Spleen (tissue), 11 donors: Measurements from ENCODE around the gene OTULIN. TPM values are rescaled to one million over a fixed set of nuclear protein-coding genes. Genes with fewer than 3 reads are reported as not detected.

ENCODE experiments used
- DNase-seq: peaks from one replicate; pipeline ENCODE4 v3.0.0-alpha.2; 2020
- H3K27ac ChIP-seq, 8 donors: fragments of 200-600 bp; sonication (generic) in 7 of 8; 1 replicate in 4 of 8; 2 replicates in 4 of 8; pipeline versions ENCODE4 v1.5.0 to v1.8.0; 2016 to 2021; ENCODE audit warnings: inconsistent platforms in 4 of 8, mild to moderate bottlenecking in 4 of 8, moderate library complexity in 1 of 8
- H3K27me3 ChIP-seq, 7 donors: fragments of 200-600 bp; sonication (generic) in 6 of 7; replicated peaks in 1 of 7; 1 replicate in 4 of 7; 2 replicates in 3 of 7; pipeline versions ENCODE4 v1.5.0 to v1.8.0; 2016 to 2021; ENCODE audit warnings: inconsistent platforms in 3 of 7, mild to moderate bottlenecking in 1 of 7
- H3K36me3 ChIP-seq, 6 donors: fragments of 200-600 bp; sonication (generic) in 5 of 6; 1 replicate in 4 of 6; 2 replicates in 2 of 6; pipeline versions ENCODE4 v1.5.0 to v1.8.0; 2016 to 2021; ENCODE audit warnings: inconsistent platforms in 2 of 6
- H3K4me1 ChIP-seq, 6 donors: fragments of 200-600 bp; sonication (generic) in 5 of 6; 1 replicate in 3 of 6; 2 replicates in 3 of 6; pipeline versions ENCODE4 v1.5.0 to v1.8.0; 2016 to 2021; ENCODE audit warnings: inconsistent platforms in 3 of 6
- H3K4me3 ChIP-seq, 8 donors: fragments of 200-600 bp; sonication (generic) in 7 of 8; 1 replicate in 4 of 8; 2 replicates in 4 of 8; pipeline versions ENCODE4 v1.5.0 to v1.8.0; 2016 to 2021; ENCODE audit warnings: inconsistent platforms in 4 of 8, mild to moderate bottlenecking in 4 of 8, moderate library complexity in 2 of 8
- H3K9me3 ChIP-seq, 8 donors: fragments of 200-600 bp; sonication (generic) in 7 of 8; 1 replicate in 4 of 8; 2 replicates in 4 of 8; pipeline versions ENCODE4 v1.5.0 to v1.8.0; 2016 to 2021; ENCODE audit warnings: inconsistent platforms in 4 of 8
- POLR2A ChIP-seq, 3 donors: fragments of 450-650 bp; IDR thresholded peaks; one replicate each; pipeline ENCODE4 v1.5.1; 2017; ENCODE audit warnings: antibody characterized with exemption in 3 of 3, mild to moderate bottlenecking in 1 of 3
- POLR2AphosphoS5 ChIP-seq, 3 donors: sonication (generic); formaldehyde crosslinking; IDR thresholded peaks; one replicate each; pipeline ENCODE4 v1.5.1; 2017; ENCODE audit warnings: antibody characterized with exemption in 3 of 3
- WGBS, 5 donors: extraction: QIAGEN DNeasy Blood & Tissue Kit in 3 of 5; methylation state at CpG; one replicate each; pipeline versions ENCODE4 v1.1.5 to v1.1.7; 2013 to 2018; 5-methylcytosine and 5-hydroxymethylcytosine counted together
- intact Hi-C: fragments of 100-400 bp; cut with DNase I; formaldehyde crosslinking; loops from one replicate; pipeline ENCODE4 v1.15.0; 2023; ENCODE audit warnings: low total_unique reads
- polyA plus RNA-seq, 3 donors: library from polyadenylated mRNA; stranded (reverse); fragments of 200-250 nt; gene quantifications; one replicate each; pipeline ENCODE4 v1.2.1, GENCODE V29; 2013
- total RNA-seq, 7 donors: library from RNA; depleted of rRNA in 3 of 7; stranded (reverse); fragments of >200 nt in 3 of 7; fragmentation: NEBNext Ultra II Directional in 4 of 7; extraction: Animal tissue kit (Norgen Biotek cat#: 25700) in 4 of 7; gene quantifications; one replicate each; pipeline versions ENCODE4 v1.1.0 to v1.2.1, GENCODE V29; 2016 to 2021
- TF ChIP-seq, protein P1 (sequence below), 11 experiments: fragments of 200-600 bp in 7 of 11; fragments of 450-650 bp in 4 of 11; sonication (generic) in 4 of 11; IDR thresholded peaks in 8 of 11; conservative IDR thresholded peaks in 3 of 11; 1 replicate in 7 of 11; 2 replicates in 4 of 11; pipeline versions ENCODE4 v1.4.0 to v1.8.0; 2016 to 2021; ENCODE audit warnings: antibody characterized with exemption in 11 of 11, inconsistent platforms in 4 of 11, mild to moderate bottlenecking in 1 of 11
- donor health status: healthy with polysubstance abuse.
- donor health status: DM: no; HTN: no; CAD: no; lungs with moderate emphysema.
- donor health status: DM: no; HTN: no; CAD: no.
- donor health status: Bipolar disorder and iron deficiency.
- donor health status: healthy.
- donor health status: DM: no; HTN: no; CAD: no.
- donor health status: DM: yes; HTN: yes; CAD: no.

Gene OTULIN
- total and polyA plus RNA-seq, 10 donors: 2.7 to 53.7 (median 35.9) TPM

DNA sequence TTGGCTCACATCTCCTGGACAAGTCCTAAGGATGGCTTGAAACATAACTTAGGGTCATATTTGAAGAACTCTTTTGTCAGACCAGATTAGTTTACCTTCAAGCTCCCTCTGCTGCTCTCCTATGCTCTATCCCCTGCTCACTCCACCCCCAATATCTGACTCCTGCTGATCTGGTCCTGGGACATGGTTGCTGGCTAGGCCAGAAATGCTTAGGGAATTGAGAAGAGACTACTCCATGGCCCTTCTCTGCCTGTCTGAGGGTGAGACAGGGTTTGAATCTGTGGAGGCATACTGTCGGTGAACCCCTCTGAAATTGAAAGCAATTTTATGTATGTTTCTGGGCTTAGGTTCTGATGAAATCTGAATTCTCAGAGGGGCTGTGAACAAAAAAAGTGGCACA is 3.3 kb downstream of the OTULIN start:
- H3K9me3 ChIP-seq: no peaks in the 10 kb centered on the region
- 50 to 86% (median 76%) methylated on average over 1 of the region's 1 CpG for WGBS, 5 donors
- intact Hi-C loops: no loop called here
- H3K4me3 ChIP-seq: peak overlapping the region in 1 of 8 donors; percentile 92
- H3K4me1 ChIP-seq: peaks cover 58 to 94% (median 90%) of the 10 kb centered on the region in 6 donors
- H3K27me3 ChIP-seq: no peaks in the 10 kb centered on the region
- TF ChIP-seq POLR2A (IDR thresholded peaks at IDR 0.05) (no peak), POLR2AphosphoS5 (IDR thresholded peaks at IDR 0.05) (no peak)
- TF ChIP-seq, protein P1, sequence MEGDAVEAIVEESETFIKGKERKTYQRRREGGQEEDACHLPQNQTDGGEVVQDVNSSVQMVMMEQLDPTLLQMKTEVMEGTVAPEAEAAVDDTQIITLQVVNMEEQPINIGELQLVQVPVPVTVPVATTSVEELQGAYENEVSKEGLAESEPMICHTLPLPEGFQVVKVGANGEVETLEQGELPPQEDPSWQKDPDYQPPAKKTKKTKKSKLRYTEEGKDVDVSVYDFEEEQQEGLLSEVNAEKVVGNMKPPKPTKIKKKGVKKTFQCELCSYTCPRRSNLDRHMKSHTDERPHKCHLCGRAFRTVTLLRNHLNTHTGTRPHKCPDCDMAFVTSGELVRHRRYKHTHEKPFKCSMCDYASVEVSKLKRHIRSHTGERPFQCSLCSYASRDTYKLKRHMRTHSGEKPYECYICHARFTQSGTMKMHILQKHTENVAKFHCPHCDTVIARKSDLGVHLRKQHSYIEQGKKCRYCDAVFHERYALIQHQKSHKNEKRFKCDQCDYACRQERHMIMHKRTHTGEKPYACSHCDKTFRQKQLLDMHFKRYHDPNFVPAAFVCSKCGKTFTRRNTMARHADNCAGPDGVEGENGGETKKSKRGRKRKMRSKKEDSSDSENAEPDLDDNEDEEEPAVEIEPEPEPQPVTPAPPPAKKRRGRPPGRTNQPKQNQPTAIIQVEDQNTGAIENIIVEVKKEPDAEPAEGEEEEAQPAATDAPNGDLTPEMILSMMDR (IDR thresholded peaks at IDR 0.05 in 8 of 11, conservative IDR thresholded peaks at IDR 0.05 in 3 of 11): no peak
- no peak for DNase-seq
- H3K27ac ChIP-seq: peak overlapping the region in 5 of 8 donors; percentile 7 to 97 (median 60)
- H3K36me3 ChIP-seq: peaks cover 0 to 6% (median 0%) of the 10 kb centered on the region in 6 donors

DNA sequence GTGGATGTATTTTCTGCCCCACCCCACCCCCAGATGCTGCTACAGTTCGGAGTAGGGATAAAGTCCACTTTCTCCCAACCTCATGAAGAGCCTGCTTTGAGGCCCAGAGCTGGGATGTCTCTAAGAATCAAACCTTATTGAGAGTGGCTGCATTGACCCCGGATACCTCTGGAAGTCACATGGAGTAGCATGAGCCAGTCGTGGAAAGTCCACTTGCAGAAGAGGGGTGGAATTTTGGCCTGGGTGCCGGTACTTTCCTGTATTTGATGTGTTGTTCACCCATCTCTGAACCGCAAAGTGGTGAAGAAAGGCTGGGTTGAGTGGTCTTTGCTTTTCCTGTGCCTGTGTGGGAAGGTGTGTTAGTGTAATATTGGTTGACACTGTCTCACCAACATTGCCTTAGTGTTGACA is 3.7 kb downstream of the OTULIN start:
- intact Hi-C loops: no loop called here
- DNase-seq: no peak
- H3K4me1 ChIP-seq: peaks cover 57 to 93% (median 91%) of the 10 kb centered on the region in 6 donors
- H3K9me3 ChIP-seq: no peaks in the 10 kb centered on the region
- no peaks in the 10 kb centered on the region for H3K27me3 ChIP-seq
- peak overlapping the region in 1 of 8 donors; percentile 92 for H3K4me3 ChIP-seq
- WGBS, 5 donors: 58 to 80% (median 73%) methylated on average over 5 of the region's 5 CpGs
- peak overlapping the region in 4 of 8 donors; percentile 7 to 97 (median 78) for H3K27ac ChIP-seq
- TF ChIP-seq POLR2AphosphoS5 (IDR thresholded peaks at IDR 0.05): no peak
- no peak for TF ChIP-seq POLR2A (IDR thresholded peaks at IDR 0.05)
- TF ChIP-seq, protein P1 (IDR thresholded peaks at IDR 0.05 in 8 of 11, conservative IDR thresholded peaks at IDR 0.05 in 3 of 11): no peak
- peaks cover 0 to 6% (median 0%) of the 10 kb centered on the region in 6 donors for H3K36me3 ChIP-seq

DNA sequence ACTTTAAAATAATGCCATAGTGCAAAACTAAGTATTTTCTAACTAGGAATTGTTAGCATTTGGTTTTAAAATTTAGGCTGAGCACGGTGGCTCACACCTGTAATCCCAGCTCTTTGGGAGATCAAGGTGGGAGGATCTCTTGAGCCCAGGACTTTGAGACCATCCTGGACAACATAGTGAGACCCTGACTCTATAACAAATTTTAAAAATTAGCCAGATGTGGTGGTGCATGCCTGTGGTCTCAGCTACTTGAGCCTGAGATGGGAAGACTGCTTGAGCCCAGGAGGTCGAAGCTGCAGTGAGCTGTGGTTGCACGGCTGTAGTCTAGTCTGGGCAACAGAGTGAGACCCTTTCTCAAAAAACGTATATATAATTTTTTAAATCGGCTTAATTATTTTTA is 4.9 kb downstream of the OTULIN start:
- WGBS, 5 donors: 79 to 88% (median 83%) methylated on average over 5 of the region's 5 CpGs
- intact Hi-C loops: no loop called here
- Histone ChIP-seq H3K9me3 (no peaks in the 10 kb centered on the region), H3K27me3 (no peaks in the 10 kb centered on the region), H3K4me3 (no peak overlapping the region), H3K36me3 (peaks cover 0 to 13% (median 2%) of the 10 kb centered on the region in 6 donors), H3K27ac (no peak overlapping the region), H3K4me1 (peaks cover 52 to 94% (median 82%) of the 10 kb centered on the region in 6 donors)
- DNase-seq: no peak
- TF ChIP-seq, protein P1 (IDR thresholded peaks at IDR 0.05 in 8 of 11, conservative IDR thresholded peaks at IDR 0.05 in 3 of 11): no peak
- TF ChIP-seq POLR2AphosphoS5 (IDR thresholded peaks at IDR 0.05) (no peak), POLR2A (IDR thresholded peaks at IDR 0.05) (no peak)

GRCh38 chr5:14669975-14670374 is 5.5 kb downstream of the OTULIN start:
- no peak overlapping the region for H3K4me3 ChIP-seq
- H3K27me3 ChIP-seq: no peaks in the 10 kb centered on the region
- peaks cover 52 to 100% (median 85%) of the 10 kb centered on the region in 6 donors for H3K4me1 ChIP-seq
- intact Hi-C loops: no loop called here
- DNase-seq: no peak
- TF ChIP-seq POLR2A (IDR thresholded peaks at IDR 0.05): no peak
- TF ChIP-seq, protein P1 (IDR thresholded peaks at IDR 0.05 in 8 of 11, conservative IDR thresholded peaks at IDR 0.05 in 3 of 11): no peak
- no peak for TF ChIP-seq POLR2AphosphoS5 (IDR thresholded peaks at IDR 0.05)
- 58 to 73% (median 60%) methylated on average over 1 of the region's 1 CpG for WGBS, 5 donors
- no peaks in the 10 kb centered on the region for H3K9me3 ChIP-seq
- peaks cover 0 to 15% (median 2%) of the 10 kb centered on the region in 6 donors for H3K36me3 ChIP-seq
- no peak overlapping the region for H3K27ac ChIP-seq
